HG03025 (cell line): ENCODE results near the gene ZNF219.

ENCODE experiments used
- ATAC-seq: cut with Tn5 transposase; IDR thresholded peaks from one replicate; pipeline ENCODE4 v1.9.1; 2021; ENCODE audit warnings: mild to moderate bottlenecking, moderate library complexity; ENCODE audit not compliant: unreplicated experiment, low FRiP score

Gene ZNF219

DNA sequence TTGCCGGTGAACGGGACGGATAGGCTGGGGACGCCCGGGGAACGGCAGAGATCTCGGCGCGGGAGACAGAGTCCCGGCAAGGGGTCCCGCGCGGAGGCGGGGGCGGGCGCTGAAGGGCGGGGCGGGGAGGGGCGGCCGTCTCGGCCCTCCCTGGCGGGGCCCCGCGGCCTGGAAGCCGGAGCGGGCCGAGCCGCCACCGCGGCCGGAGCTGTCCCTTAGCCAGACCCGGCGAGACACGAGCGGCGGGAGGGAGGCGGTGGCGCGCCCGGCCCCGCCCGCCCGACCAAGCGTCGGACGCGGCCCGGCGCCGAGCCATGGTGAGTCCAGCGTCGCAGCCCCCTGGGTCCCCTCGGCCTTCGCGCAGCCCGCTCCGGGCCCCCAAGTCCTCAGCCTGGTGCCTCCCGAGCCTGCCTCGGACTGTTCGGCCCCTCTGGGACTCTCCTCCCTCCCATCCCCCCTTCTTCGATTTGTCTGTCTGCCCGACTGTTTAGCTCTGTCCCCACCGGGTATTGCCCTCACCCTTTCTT, 28.3 kb downstream of the ZNF219 start, which contains the start of gene ARHGEF40:
Gene ARHGEF40 (plus strand): TSS at position 222 of the 527 bp plus-strand sequence. CDS start 93 bp downstream, at position 315.
- no peak for ATAC-seq

DNA sequence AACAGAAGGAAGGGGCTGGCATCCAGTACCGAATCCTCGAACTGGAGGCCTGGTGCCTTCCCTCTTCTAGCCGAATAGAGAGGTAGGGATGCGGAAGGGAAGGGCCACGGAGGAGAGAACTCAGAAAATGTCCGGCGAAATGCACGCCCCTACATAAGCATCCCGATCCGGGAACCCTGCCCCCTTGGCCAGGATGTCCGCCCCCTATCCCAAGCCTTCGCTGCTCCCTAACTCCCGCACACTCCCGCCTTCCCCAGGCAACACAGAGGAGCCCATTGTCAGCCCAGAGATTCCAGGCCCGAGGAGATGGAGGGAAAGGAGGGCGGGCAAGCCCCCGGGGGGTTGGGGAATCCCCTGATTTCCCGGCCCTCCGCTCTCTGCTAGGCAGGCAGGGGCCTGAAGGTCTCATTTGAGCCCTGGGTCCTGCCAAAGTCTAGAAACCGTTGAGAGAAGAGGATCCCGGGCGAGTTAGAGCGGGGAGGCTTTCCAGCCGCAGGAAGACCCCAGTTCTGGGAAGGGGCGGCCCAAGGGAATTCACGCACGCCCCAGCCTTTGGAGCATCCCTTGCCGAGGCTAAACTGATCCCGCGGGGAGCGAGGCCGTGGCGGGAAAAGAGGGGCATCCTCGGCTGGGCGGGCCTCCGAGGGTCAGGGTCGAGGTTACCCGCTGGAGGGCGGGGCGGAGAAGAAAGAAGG, 28.9 kb downstream of the ZNF219 start:
- ATAC-seq: no peak

- ATAC-seq: no peak
Observed at GRCh38 chr14:21068521-21069387, 29.7 kb downstream of the ZNF219 start.

DNA sequence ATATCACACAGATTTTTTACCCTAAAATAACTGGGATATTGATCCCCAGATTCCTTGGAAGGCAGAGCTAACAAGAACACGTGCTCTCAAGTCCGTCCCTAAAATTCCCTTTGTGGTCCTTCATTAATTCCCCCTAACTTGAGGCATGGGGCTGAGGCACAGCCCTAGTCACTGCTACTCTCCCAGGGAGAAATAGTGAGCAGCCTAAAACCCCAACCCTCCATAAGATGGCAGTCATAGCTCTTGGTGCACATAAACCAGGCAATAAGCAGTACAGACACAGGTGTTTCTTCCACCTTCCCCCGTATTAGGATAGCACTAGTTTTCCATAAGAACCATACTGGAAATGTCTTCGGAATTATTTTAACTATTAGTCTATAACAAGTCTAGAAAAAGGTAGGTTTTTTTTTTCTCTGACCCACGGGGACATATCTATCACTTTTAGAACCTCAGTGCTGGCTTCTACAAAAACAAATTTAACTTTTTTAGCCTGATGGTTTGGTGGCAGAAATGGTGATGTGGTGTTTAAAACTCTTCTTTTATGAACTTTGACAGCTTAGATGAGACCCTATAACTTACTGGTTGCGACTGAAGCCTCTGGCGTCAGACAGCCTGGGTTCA, 31.5 kb downstream of the ZNF219 start:
- no peak for ATAC-seq

- no peak for ATAC-seq
Observed at GRCh38 chr14:21063479-21063878, 35.0 kb downstream of the ZNF219 start.

DNA sequence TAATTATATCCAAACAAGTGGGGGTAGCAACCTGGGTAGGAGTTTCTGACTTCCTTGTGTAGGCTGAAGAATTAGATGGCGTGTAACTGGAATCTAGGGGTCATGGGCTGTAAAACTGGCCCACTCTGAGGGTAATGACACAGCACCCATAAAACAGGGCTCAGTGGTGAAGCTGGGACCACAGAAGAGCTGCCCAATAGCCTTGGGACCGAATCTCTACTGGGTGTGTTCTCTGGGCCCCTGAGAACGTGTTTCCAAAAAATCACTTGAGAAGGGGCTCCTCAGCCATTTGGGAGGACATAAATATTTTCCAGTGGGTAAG, 37.1 kb downstream of the ZNF219 start:
- no peak for ATAC-seq

DNA sequence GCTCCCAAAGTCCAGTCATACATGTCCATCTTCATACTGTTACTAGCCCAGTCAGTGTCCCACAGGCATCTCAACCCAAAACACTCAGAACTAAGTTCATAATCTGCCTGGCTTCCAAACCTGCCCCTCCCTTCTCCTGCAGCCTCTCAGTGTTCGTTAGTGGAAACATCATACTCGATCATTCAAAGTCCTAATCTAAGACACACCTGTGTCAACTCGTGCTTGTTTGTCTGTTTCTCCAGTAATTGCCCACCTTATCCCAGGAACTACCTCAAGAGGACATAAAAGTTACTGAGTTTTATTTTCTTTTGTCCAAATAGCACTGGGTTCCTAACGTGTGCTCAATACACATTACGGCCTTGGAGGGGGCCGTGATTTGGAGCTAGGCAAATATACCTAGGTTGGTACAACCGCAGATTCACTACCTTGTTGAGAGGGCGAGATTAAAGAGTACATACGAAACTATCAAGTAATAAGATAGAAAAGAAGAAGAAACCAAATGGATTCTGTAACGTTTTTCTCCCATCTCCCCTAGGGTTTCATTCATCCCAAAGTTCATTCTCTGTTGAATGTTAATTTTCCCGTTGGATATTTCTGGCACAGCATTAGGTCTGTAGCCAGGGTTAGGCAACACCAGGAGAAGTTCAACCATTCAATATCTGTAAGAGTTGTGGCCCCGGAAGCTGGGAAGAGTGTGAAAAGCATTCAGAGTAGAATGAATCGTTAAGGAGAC, 37.7 kb downstream of the ZNF219 start:
- no peak for ATAC-seq

DNA sequence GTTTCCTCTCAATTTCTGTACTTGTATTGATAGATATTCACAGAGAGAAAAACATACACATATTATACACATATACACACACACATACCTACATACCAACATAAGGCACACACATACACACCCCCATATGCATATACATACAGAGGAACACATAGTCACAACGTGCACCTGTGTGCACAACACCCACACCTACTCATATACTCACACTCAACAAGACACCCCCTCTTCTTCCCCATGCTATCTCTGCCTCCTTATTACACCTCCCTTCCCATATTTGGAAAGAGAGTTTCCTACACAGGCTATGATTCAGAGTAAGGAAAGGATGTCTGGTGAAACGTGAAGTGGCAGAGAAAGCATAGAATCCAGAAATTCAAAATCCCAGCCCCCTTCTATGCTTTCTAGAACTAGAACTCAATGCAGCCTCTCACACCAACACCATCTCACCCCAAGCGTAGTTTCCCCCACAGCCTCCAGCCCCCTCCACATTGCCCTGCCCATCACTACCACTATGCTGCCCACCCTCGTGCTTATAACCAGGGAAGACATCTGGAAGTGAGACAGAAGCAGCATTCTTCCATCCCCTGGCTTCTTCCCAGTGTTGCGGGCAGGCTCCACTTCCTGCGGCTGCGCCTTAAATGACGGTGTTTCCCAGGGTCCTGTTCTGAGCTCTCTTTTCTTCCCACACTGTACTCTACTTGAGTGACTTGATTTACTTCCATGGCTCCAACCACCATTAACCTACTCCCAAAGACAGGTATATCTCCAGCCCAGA, 38.4 kb downstream of the ZNF219 start:
- no peak for ATAC-seq

DNA sequence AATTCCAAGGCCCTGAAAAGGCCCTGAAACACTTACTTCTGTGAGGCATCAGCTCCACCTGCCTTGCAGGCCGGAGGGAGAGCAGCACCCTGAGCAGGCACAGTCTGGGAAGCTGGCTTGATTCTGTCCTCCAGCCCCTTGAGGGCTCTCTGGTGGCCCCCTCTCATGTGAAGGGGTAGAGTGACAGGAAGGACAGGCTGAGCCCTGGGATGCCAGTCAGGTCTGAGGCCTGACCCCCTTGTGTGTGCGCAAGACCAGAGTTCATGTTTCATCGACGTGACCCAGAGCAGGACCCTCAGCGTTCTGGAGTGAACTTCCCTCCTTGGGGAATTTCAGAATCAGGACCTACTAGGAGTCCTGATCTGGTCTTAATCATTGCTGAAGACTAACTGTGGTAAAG, 39.6 kb downstream of the ZNF219 start:
- ATAC-seq: no peak

GRCh38 chr14:21057803-21058675, 40.4 kb downstream of the ZNF219 start, which contains the start of gene RNASE8:
RNASE8 (plus strand) TSS chr14:21057822; CDS start chr14:21057893, 71 bp downstream.
- ATAC-seq: no peak

DNA sequence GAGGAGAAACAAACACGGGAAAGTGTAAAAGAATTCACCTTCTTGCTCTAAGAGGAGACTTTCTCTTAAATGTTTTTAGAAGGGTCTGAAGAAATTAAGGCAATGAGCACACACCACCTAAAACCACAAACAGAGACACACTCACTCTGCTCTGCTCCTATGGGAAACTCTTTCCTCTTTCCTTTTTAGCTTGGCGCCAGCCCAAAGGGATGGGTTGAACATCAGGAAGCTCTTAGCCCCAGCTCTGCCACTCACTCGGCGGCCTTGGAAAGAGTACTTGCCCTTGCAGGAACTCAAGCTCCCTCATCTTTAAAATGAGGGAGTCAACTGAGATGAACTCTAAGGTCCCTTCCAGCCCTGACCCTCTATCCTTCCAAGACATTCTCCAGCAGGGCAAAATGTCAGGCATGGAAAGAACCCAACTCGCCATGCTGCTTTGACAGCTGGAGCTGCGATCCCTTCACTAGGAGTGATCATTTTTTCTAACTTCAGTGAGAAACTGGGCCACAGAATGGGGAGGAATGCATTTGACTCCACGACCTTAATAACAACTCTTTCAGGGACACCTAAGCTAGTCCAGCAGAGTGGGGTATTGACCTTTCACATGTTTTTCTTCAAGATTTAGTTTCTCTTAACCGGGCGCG, 41.8 kb downstream of the ZNF219 start:
- no peak for ATAC-seq

GRCh38 chr14:21055432-21056117, 42.9 kb downstream of the ZNF219 start:
- no peak for ATAC-seq

- ATAC-seq: no peak
Observed at GRCh38 chr14:21054768-21055145, 43.7 kb downstream of the ZNF219 start.

- ATAC-seq: no peak
Observed at GRCh38 chr14:21054123-21054767, 44.2 kb downstream of the ZNF219 start.

- no peak for ATAC-seq
Observed at GRCh38 chr14:21053184-21054122, 45.0 kb downstream of the ZNF219 start.

DNA sequence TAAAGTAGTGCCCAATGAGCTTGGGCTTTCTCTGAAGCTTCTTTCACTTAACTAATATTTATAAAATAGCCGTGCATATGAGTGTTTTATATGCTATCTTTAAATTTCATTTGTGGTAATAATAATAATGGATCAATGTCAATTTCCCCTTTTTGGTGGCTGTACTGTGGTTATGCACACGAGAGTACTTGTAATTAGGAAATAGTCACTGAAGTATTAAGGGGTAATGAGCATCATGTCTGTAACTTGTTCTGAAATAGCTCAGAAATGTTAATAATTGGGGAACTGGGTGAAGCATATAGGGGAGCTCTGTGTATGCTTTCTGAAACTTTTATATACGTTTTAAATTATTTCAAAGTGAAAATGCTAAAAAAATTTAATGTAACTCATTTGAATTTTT, 47.9 kb downstream of the ZNF219 start:
- ATAC-seq: no peak
